PC-9 (cell line): ENCODE data around the gene NOS1AP. TPM values are rescaled to one million over a fixed set of nuclear protein-coding genes. Genes with fewer than 3 reads are reported as not detected.

Experiments used
- BruUV-seq: library from RNA; stranded (reverse); fragments of 400-500 nt; replicated peaks from 2 replicates; lab custom pipeline; 2021; lab: Mats Ljungman, UMichigan
- CTCF ChIA-PET: fragments of 300-600 bp; sonication (Branson Sonifier 250); formaldehyde crosslinking; loops from one replicate; lab custom pipeline; 2022; ENCODE audit warnings: antibody characterized with exemption; lab: Charles Lee
- POLR2A ChIA-PET: fragments of 300-600 bp; sonication (Branson Sonifier 250); formaldehyde crosslinking; loops from one replicate; lab custom pipeline; 2022; ENCODE audit warnings: antibody characterized with exemption; ENCODE audit not compliant: unreplicated experiment; lab: Charles Lee
- DNase-seq, 2 experiments: peaks; one replicate each; pipeline versions ENCODE4 v3.0.0 to v3.0.0-alpha.2; 2015 to 2022; ENCODE audit warnings: mixed read lengths in 1 of 2
- H2AFZ ChIP-seq: fragments of 200-600 bp; sonication (generic); 2 replicates; pipeline ENCODE4 v1.8.1; 2017; ENCODE audit warnings: antibody characterized with exemption
- H3F3A ChIP-seq: fragments of 200-600 bp; sonication (generic); 2 replicates; pipeline ENCODE4 v1.8.1; 2017; ENCODE audit warnings: antibody characterized with exemption, mild to moderate bottlenecking, low read depth; ENCODE audit not compliant: insufficient read depth
- H3K27ac ChIP-seq: fragments of 200-600 bp; sonication (generic); 2 replicates; pipeline ENCODE4 v1.6.1; 2016; ENCODE audit warnings: mixed run types
- H3K27me3 ChIP-seq: fragments of 200-600 bp; sonication (generic); 2 replicates; pipeline ENCODE4 v1.6.1; 2016; ENCODE audit warnings: low read depth, mixed run types; ENCODE audit not compliant: insufficient read depth
- H3K36me3 ChIP-seq: fragments of 200-600 bp; sonication (generic); 2 replicates; pipeline ENCODE4 v1.6.1; 2016; ENCODE audit warnings: low read depth, mixed run types
- H3K4me1 ChIP-seq: fragments of 200-600 bp; sonication (generic); replicated peaks from 2 replicates; pipeline ENCODE4 v1.6.1; 2016; ENCODE audit warnings: mixed run types; ENCODE audit not compliant: insufficient read depth
- H3K4me2 ChIP-seq: fragments of 200-600 bp; sonication (generic); 2 replicates; pipeline ENCODE4 v1.6.1; 2017; ENCODE audit warnings: mixed run types
- H3K4me3 ChIP-seq: fragments of 200-600 bp; sonication (generic); 2 replicates; pipeline ENCODE4 v1.6.1; 2016; ENCODE audit warnings: mixed run types
- H3K79me2 ChIP-seq: fragments of 200-600 bp; sonication (generic); 2 replicates; pipeline ENCODE4 v1.6.1; 2017; ENCODE audit warnings: low read depth, mixed run types
- H3K9me2 ChIP-seq: fragments of 200-600 bp; sonication (generic); 2 replicates; pipeline ENCODE4 v1.8.1; 2017; ENCODE audit warnings: mild to moderate bottlenecking; ENCODE audit not compliant: insufficient read depth
- H3K9me3 ChIP-seq: fragments of 200-600 bp; sonication (generic); 2 replicates; pipeline ENCODE4 v1.8.1; 2016; ENCODE audit warnings: low read depth; ENCODE audit not compliant: insufficient read depth
- H4K20me1 ChIP-seq: fragments of 200-600 bp; sonication (generic); 2 replicates; pipeline ENCODE4 v1.8.1; 2017; ENCODE audit not compliant: insufficient read depth
- EZH2 ChIP-seq: fragments of 200-600 bp; sonication (generic); IDR thresholded peaks from 2 replicates; pipeline ENCODE4 v1.8.0; 2017; ENCODE audit warnings: antibody characterized with exemption, low read depth
- intact Hi-C: fragments of 100-400 bp; cut with micrococcal nuclease; formaldehyde crosslinking; loops from one replicate; pipeline ENCODE4 v1.10.0; 2022; ENCODE audit not compliant: unreplicated experiment
- total RNA-seq: library from RNA; stranded (reverse); gene quantifications from 2 replicates; pipeline ENCODE4 v1.2.3, GENCODE V29; 2021
- TF ChIP-seq, protein P1 (sequence below): fragments of 200-600 bp; sonication (generic); conservative IDR thresholded peaks from 2 replicates; pipeline ENCODE4 v1.6.1; 2017; ENCODE audit warnings: mixed run types, antibody characterized with exemption, mild to moderate bottlenecking, moderate library complexity

The NOS1AP gene
- total RNA-seq, 1 experiment from 2014 or later, result 9.9 TPM

DNA sequence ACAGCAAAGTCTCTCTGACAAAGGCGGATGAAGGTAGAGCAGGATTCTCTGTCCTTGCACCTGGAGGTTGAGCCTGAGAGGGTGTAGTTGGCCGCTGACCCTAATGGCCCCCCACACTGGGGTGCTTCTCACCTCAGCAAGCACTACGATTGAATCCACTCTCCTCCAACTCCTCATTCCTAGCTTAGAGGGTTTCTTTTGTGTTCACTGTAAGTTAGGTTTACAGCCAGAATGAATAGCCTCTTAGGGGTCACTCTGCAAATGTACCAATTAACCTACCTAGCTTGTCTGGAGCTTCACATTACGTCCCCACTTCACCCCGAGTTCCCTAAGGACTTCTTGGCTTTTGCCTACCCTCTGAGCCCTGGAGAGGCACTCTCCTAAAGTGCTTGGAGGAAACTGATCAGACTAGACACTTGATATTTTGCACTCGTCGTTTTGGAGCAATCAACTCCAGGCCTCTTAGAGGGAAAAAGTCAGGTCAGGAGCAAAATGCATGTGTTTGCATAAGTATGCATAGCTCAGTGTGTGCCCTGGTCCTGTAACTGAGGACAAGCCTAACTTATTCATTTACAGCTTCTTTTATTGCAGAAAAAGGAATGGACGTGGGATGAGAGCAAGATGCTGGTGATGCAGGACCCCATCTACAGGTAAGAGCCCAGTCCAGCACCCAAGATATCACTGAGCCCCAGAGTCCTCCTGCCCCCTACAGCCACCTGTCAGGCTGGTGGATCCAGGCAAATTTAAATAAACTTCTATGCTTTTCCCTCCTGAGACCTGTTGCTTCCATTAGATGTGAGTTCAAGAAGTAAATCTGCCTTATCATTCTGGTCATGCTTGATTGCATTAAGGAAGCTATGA lies 230.8 kb downstream of the NOS1AP start:
- no peak for TF ChIP-seq EZH2
- TF ChIP-seq, protein P1, sequence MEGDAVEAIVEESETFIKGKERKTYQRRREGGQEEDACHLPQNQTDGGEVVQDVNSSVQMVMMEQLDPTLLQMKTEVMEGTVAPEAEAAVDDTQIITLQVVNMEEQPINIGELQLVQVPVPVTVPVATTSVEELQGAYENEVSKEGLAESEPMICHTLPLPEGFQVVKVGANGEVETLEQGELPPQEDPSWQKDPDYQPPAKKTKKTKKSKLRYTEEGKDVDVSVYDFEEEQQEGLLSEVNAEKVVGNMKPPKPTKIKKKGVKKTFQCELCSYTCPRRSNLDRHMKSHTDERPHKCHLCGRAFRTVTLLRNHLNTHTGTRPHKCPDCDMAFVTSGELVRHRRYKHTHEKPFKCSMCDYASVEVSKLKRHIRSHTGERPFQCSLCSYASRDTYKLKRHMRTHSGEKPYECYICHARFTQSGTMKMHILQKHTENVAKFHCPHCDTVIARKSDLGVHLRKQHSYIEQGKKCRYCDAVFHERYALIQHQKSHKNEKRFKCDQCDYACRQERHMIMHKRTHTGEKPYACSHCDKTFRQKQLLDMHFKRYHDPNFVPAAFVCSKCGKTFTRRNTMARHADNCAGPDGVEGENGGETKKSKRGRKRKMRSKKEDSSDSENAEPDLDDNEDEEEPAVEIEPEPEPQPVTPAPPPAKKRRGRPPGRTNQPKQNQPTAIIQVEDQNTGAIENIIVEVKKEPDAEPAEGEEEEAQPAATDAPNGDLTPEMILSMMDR, result no peak
- Histone ChIP-seq H2AFZ (no peak overlapping the region), H3K4me2 (no peak overlapping the region), H3K36me3 (0 out of 2 replicates have a peak, but pooled peaks cover 3% of the 10 kb centered on the region), H3K27me3 (no peaks in the 10 kb centered on the region), H3K79me2 (no peaks in the 10 kb centered on the region), H3K4me1 (no peaks in the 10 kb centered on the region), H4K20me1 (no peaks in the 10 kb centered on the region), H3K27ac (no peak overlapping the region), H3K4me3 (no peak overlapping the region), H3F3A (no peaks in the 10 kb centered on the region), H3K9me3 (no peaks in the 10 kb centered on the region), H3K9me2 (no peaks in the 10 kb centered on the region)
- BruUV-seq, result no TSS peak
- DNase-seq, result no peak
- intact Hi-C loops, result no loop called here
- POLR2A ChIA-PET, result no interaction called here
- CTCF ChIA-PET, result interaction anchor here (0.6 kb wide), 1 partner anchor 178 kb away, joined by 4 read pairs; no protein-coding TSS in a partner anchor

GRCh38 chr1:162301696-162302095 lies 232.2 kb downstream of the NOS1AP start:
- BruUV-seq, result no TSS peak
- DNase-seq, result no peak
- H3K9me2 ChIP-seq, result no peaks in the 10 kb centered on the region
- H3K4me3 ChIP-seq, result no peak overlapping the region
- no peak for TF ChIP-seq EZH2
- TF ChIP-seq, protein P1, result no peak
- no peaks in the 10 kb centered on the region for H3K4me1 ChIP-seq
- ChIA-PET POLR2A (no interaction called here), CTCF (no interaction called here)
- H3K27me3 ChIP-seq, result no peaks in the 10 kb centered on the region
- no peaks in the 10 kb centered on the region for H3K9me3 ChIP-seq
- 0 out of 2 replicates have a peak, but pooled peaks cover 3% of the 10 kb centered on the region for H3K36me3 ChIP-seq
- no peak overlapping the region for H3K4me2 ChIP-seq
- H3K27ac ChIP-seq, result no peak overlapping the region
- no peaks in the 10 kb centered on the region for H3K79me2 ChIP-seq
- no peaks in the 10 kb centered on the region for H3F3A ChIP-seq
- intact Hi-C loops, result no loop called here
- H2AFZ ChIP-seq, result no peak overlapping the region
- H4K20me1 ChIP-seq, result no peaks in the 10 kb centered on the region

DNA sequence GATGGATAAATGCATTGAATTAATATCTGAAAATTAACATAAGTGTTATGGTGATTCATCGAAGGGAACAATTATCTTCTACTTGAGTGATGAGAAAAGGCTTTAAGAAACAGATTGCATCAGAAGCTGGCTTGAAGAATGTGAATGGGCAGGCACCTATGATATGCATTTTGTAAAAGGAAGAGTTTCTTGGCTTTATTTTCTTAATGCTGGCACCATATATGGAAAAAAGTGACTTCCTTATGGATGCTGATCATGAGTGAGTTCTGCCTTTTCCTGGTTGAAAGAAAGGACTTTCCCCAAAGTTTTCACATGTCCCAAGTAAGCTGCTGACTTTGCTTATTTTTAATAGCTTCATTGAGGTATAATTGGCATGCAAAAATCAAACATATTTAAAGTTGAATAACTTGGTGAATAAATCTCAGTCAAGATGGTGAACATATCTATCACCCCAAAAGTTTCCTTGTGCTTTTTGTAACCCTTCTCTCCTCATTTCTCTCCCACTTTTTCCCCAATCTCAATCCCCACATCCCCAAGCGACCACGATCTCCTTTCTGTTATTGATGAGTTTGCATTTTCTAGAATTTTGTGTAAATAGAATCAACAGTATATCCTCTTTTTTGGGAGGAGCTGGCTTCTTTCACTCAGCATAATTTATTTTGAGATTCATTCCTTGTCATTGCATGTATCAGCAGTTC lies 233.0 kb downstream of the NOS1AP start:
- TF ChIP-seq EZH2, result no peak
- TF ChIP-seq, protein P1, result no peak
- H3K36me3 ChIP-seq, result 0 out of 2 replicates have a peak, but pooled peaks cover 3% of the 10 kb centered on the region
- H2AFZ ChIP-seq, result no peak overlapping the region
- ChIA-PET POLR2A (no interaction called here), CTCF (no interaction called here)
- no peak overlapping the region for H3K4me2 ChIP-seq
- BruUV-seq, result no TSS peak
- no peaks in the 10 kb centered on the region for H3K27me3 ChIP-seq
- no peak overlapping the region for H3K27ac ChIP-seq
- intact Hi-C loops, result no loop called here
- H3K9me3 ChIP-seq, result no peaks in the 10 kb centered on the region
- no peaks in the 10 kb centered on the region for H3K79me2 ChIP-seq
- H3K4me1 ChIP-seq, result no peaks in the 10 kb centered on the region
- H3K9me2 ChIP-seq, result no peaks in the 10 kb centered on the region
- no peaks in the 10 kb centered on the region for H3F3A ChIP-seq
- no peaks in the 10 kb centered on the region for H4K20me1 ChIP-seq
- no peak for DNase-seq
- H3K4me3 ChIP-seq, result no peak overlapping the region
